IPS-18c (cell line): Measurements from ENCODE around the gene ADD1.

Experiments used
- H3K4me3 ChIP-seq: 2 replicates; pipeline ENCODE4 v1.7.0; 2013; ENCODE audit warnings: low read depth, mild to moderate bottlenecking, low read length, moderate library complexity; ENCODE audit not compliant: insufficient read depth
- H3K9me3 ChIP-seq: one replicate; pipeline ENCODE4 v1.6.1; 2013; ENCODE audit warnings: mild to moderate bottlenecking, low read length, moderate library complexity; ENCODE audit not compliant: control insufficient read depth, insufficient read depth

The ADD1 gene

GRCh38 chr4:2817137-2817536, 26.5 kb upstream of the ADD1 start:
- Histone ChIP-seq H3K9me3 (no peaks in the 10 kb centered on the region), H3K4me3 (no peak overlapping the region)

- Histone ChIP-seq H3K4me3 (peak overlapping the region; percentile 72), H3K9me3 (no peaks in the 10 kb centered on the region)
These were observed 25.8 kb upstream of the ADD1 start for GRCh38 chr4:2817701-2818350.

GRCh38 chr4:2818351-2818939, 25.2 kb upstream of the ADD1 start:
- no peaks in the 10 kb centered on the region for H3K9me3 ChIP-seq
- H3K4me3 ChIP-seq, result peak overlapping the region; percentile 72

GRCh38 chr4:2819244-2820215, 24.1 kb upstream of the ADD1 start:
- Histone ChIP-seq H3K9me3 (no peaks in the 10 kb centered on the region), H3K4me3 (no peak overlapping the region)

GRCh38 chr4:2820216-2820982, 23.2 kb upstream of the ADD1 start:
- Histone ChIP-seq H3K9me3 (no peaks in the 10 kb centered on the region), H3K4me3 (no peak overlapping the region)

- Histone ChIP-seq H3K9me3 (no peaks in the 10 kb centered on the region), H3K4me3 (no peak overlapping the region)
These were observed 21.0 kb upstream of the ADD1 start for GRCh38 chr4:2822461-2823300.

- Histone ChIP-seq H3K4me3 (no peak overlapping the region), H3K9me3 (no peaks in the 10 kb centered on the region)
These were observed 20.4 kb upstream of the ADD1 start for GRCh38 chr4:2823301-2823670.

GRCh38 chr4:2823671-2824328, 19.8 kb upstream of the ADD1 start:
- Histone ChIP-seq H3K9me3 (no peaks in the 10 kb centered on the region), H3K4me3 (no peak overlapping the region)

GRCh38 chr4:2824329-2824835, 19.3 kb upstream of the ADD1 start:
- H3K4me3 ChIP-seq, result no peak overlapping the region
- no peaks in the 10 kb centered on the region for H3K9me3 ChIP-seq

GRCh38 chr4:2824836-2825381, 18.7 kb upstream of the ADD1 start:
- no peaks in the 10 kb centered on the region for H3K9me3 ChIP-seq
- H3K4me3 ChIP-seq, result no peak overlapping the region

- Histone ChIP-seq H3K9me3 (no peaks in the 10 kb centered on the region), H3K4me3 (no peak overlapping the region)
These were observed 17.9 kb upstream of the ADD1 start for GRCh38 chr4:2825740-2826139.

- Histone ChIP-seq H3K4me3 (no peak overlapping the region), H3K9me3 (no peaks in the 10 kb centered on the region)
These were observed 16.4 kb upstream of the ADD1 start for GRCh38 chr4:2827071-2827873.

GRCh38 chr4:2827874-2828751, 15.5 kb upstream of the ADD1 start:
- Histone ChIP-seq H3K9me3 (no peaks in the 10 kb centered on the region), H3K4me3 (no peak overlapping the region)

GRCh38 chr4:2828758-2829181, 14.9 kb upstream of the ADD1 start:
- Histone ChIP-seq H3K9me3 (no peaks in the 10 kb centered on the region), H3K4me3 (no peak overlapping the region)
